Measurements from ENCODE around the gene GPT2. TPM values are rescaled to one million over a fixed set of nuclear protein-coding genes. Genes with fewer than 3 reads are reported as not detected.

GPT2 gene
- total RNA-seq (2021; ENCODE audit: unreplicated experiment) (12.7 TPM), Bru-seq, nascent RNA (percentile 47 among the genes with signal in this experiment), BruChase-seq, experiment 1, labeled RNA remaining after a 2-hour chase (percentile 51 among the genes with signal in this experiment), BruChase-seq, experiment 2, labeled RNA remaining after a 6-hour chase (percentile 54 among the genes with signal in this experiment)
- 27.1 TPM for polyA plus RNA-seq (2012; ENCODE audit: insufficient read length)
- long read RNA-seq, transcript GPT2-201 (12 exons, 3,984 nt) = major isoform, 38 of 58 reads
- long read RNA-seq, partial matches to known transcripts = 15 of 58 reads
- long read RNA-seq, other reads (novel, unspliced or antisense) = 3 of 58 reads

- BruUV-seq (replicated peaks) = no TSS peak
- CTCF ChIA-PET = interaction anchor here (1.6 kb wide), 1 partner anchor 30 kb away, joined by 4 read pairs; no protein-coding TSS in a partner anchor
- peak; percentile 99 for ATAC-seq
- POLR2A ChIA-PET = no interaction called here
- no peaks in the 10 kb centered on the region for H3K9me3 ChIP-seq (ENCODE audit: control insufficient read depth, insufficient read depth, low read depth, low read length)
- TF ChIP-seq SIN3A (IDR thresholded peaks at IDR 0.05; ENCODE audit: borderline replicate concordance, insufficient read depth, low read depth, low read length) (peak; percentile 29; the same call in 1 of the 2 replicates), REST (IDR thresholded peaks at IDR 0.05; ENCODE audit: insufficient read depth in 1 of 2, low read depth in 2 of 2, low read length in 1 of 2) (no peak)
- intact Hi-C loops (cut with micrococcal nuclease; ENCODE audit: unreplicated experiment) = no loop called here
- in situ Hi-C loops (cut with HindIII; ENCODE audit: low pct_unique_long_range_greater_than_20kb, low sequenced_read_pairs) = no loop called here
- H3K36me3 ChIP-seq (ENCODE audit: control insufficient read depth, insufficient read depth, low read length) = no peaks in the 10 kb centered on the region
- H3K27me3 ChIP-seq (ENCODE audit: control insufficient read depth, insufficient read depth, low read length) = 0 out of 2 replicates have a peak, but pooled peaks cover 2% of the 10 kb centered on the region
- peak; percentile 48 for DNase-seq (ENCODE audit: low read depth, low spot score)
- H3K4me1 ChIP-seq (ENCODE audit: control insufficient read depth, insufficient read depth, low read length) = peaks cover 6% of the 10 kb centered on the region
- peak within 1 kb of the TSS; percentile 74 to 77 for H3K4me3 ChIP-seq (ENCODE audit: low read depth in 2 of 2, low read length in 2 of 2)
- peak within 1 kb of the TSS; percentile 79 for H3K27ac ChIP-seq (ENCODE audit: low read length)
Measured at GRCh38 chr16:46883690-46884512, at the start of gene GPT2. Gene GPT2 (plus strand): TSS chr16:46884362. CDS start chr16:46884716, 354 bp downstream.

- BruUV-seq (replicated peaks) = no TSS peak
- no peak for DNase-seq (ENCODE audit: low read depth, low spot score)
- ChIA-PET CTCF (no interaction called here), POLR2A (no interaction called here)
- H3K27ac ChIP-seq (ENCODE audit: low read length) = no peak overlapping the region
- H3K4me3 ChIP-seq (ENCODE audit: low read depth in 2 of 2, low read length in 2 of 2) = no peak overlapping the region
- ATAC-seq = no peak
- intact Hi-C loops (cut with micrococcal nuclease; ENCODE audit: unreplicated experiment) = no loop called here
- no peaks in the 10 kb centered on the region for H3K27me3 ChIP-seq (ENCODE audit: control insufficient read depth, insufficient read depth, low read length)
- no peaks in the 10 kb centered on the region for H3K36me3 ChIP-seq (ENCODE audit: control insufficient read depth, insufficient read depth, low read length)
- TF ChIP-seq POLR2AphosphoS5 (IDR thresholded peaks at IDR 0.05; ENCODE audit: low read depth, low read length) (no peak), SIN3A (IDR thresholded peaks at IDR 0.05; ENCODE audit: borderline replicate concordance, insufficient read depth, low read depth, low read length) (no peak), CTCF (IDR thresholded peaks at IDR 0.05) (no peak), TCF7L2 (IDR thresholded peaks at IDR 0.05; ENCODE audit: low read depth, low read length) (no peak), REST (IDR thresholded peaks at IDR 0.05; ENCODE audit: insufficient read depth in 1 of 2, low read depth in 2 of 2, low read length in 1 of 2) (no peak)
- no peaks in the 10 kb centered on the region for H3K4me1 ChIP-seq (ENCODE audit: control insufficient read depth, insufficient read depth, low read length)
- in situ Hi-C loops (cut with HindIII; ENCODE audit: low pct_unique_long_range_greater_than_20kb, low sequenced_read_pairs) = no loop called here
- no peaks in the 10 kb centered on the region for H3K9me3 ChIP-seq (ENCODE audit: control insufficient read depth, insufficient read depth, low read depth, low read length)
Measured at GRCh38 chr16:46836534-46837530, 47.3 kb upstream of the GPT2 start.
